ENCODE results near the gene CDYL2. TPM values are rescaled to one million over a fixed set of nuclear protein-coding genes. Genes with fewer than 3 reads are reported as not detected.

Gene CDYL2
- total RNA-seq, 1 experiment from 2014 or later = 8.2 TPM

DNA sequence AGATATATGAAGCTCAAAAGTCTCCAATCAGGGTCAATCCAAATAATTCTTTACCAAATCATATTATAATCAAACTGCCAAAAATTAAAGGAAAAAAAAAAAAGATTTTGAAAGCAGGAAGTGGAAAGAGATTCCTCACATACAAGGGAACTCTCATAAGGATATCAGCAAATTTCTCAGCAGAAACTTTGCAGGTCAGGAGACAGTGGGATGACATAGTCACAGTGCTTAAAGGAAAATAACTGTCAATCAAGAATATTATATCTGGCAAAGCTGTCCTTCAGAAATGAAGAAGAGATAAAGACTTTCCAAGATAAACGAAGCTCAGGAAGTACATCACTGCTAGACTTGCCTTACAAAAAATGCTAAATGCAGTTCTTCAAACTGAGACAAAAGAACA lies 40.0 kb upstream of the CDYL2 start:
- no peak overlapping the region for H3K27ac Mint-ChIP-seq
- no peaks in the 10 kb centered on the region for H3K4me1 Mint-ChIP-seq
- no peak overlapping the region for H3K4me3 Mint-ChIP-seq
- DNase-seq (ENCODE audit: low spot score) = no peak
- CTCF ChIA-PET = no interaction called here
- peaks cover 6% of the 10 kb centered on the region for H3K27me3 Mint-ChIP-seq (ENCODE audit: low read depth)
- no peak for ATAC-seq
- no peak for TF ChIP-seq HMGA2 (CRISPR knock-in tag; IDR thresholded peaks at IDR 0.05)
- TF ChIP-seq, protein P1, sequence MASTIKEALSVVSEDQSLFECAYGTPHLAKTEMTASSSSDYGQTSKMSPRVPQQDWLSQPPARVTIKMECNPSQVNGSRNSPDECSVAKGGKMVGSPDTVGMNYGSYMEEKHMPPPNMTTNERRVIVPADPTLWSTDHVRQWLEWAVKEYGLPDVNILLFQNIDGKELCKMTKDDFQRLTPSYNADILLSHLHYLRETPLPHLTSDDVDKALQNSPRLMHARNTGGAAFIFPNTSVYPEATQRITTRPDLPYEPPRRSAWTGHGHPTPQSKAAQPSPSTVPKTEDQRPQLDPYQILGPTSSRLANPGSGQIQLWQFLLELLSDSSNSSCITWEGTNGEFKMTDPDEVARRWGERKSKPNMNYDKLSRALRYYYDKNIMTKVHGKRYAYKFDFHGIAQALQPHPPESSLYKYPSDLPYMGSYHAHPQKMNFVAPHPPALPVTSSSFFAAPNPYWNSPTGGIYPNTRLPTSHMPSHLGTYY (CRISPR knock-in tag; IDR thresholded peaks at IDR 0.05) = no peak
- no peak for TF ChIP-seq ZNF671 (CRISPR knock-in tag; IDR thresholded peaks at IDR 0.05)
- TF ChIP-seq, protein P2, sequence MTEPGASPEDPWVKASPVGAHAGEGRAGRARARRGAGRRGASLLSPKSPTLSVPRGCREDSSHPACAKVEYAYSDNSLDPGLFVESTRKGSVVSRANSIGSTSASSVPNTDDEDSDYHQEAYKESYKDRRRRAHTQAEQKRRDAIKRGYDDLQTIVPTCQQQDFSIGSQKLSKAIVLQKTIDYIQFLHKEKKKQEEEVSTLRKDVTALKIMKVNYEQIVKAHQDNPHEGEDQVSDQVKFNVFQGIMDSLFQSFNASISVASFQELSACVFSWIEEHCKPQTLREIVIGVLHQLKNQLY (CRISPR knock-in tag; IDR thresholded peaks at IDR 0.05) = no peak
- peaks cover 12% of the 10 kb centered on the region for H3K36me3 Mint-ChIP-seq
- POLR2A ChIA-PET = interaction anchor here (0.7 kb wide), 1 partner anchor 238 kb away, joined by 4 read pairs; no protein-coding TSS in a partner anchor
- H3K9me3 Mint-ChIP-seq = peaks cover 49% of the 10 kb centered on the region

DNA sequence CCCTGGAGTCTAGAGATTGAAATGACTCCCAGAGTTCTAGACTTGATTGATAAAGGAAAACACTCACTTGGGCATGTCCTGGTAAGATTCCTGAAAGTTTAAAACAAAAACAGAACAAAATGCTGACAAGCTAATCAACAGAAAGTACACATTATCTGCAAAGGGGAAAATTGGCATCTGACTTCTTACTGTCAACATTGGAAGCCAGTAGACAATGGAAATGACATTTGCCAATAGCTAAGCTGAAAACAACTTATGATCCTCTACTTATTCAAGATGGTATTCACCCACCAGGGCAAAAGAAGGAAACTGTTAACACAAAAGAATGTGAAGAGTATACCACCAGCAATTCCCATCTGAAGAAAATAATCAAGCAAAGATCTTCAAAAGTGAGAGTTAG lies 36.8 kb upstream of the CDYL2 start:
- H3K9me3 Mint-ChIP-seq = peaks cover 52% of the 10 kb centered on the region
- H3K4me1 Mint-ChIP-seq = peaks cover 4% of the 10 kb centered on the region; the same call in 1 of the 2 replicates
- H3K27ac Mint-ChIP-seq = no peak overlapping the region
- ChIA-PET POLR2A (no interaction called here), CTCF (no interaction called here)
- TF ChIP-seq ZNF317 (CRISPR knock-in tag; IDR thresholded peaks at IDR 0.05; ENCODE audit: borderline replicate concordance, low read depth) (peak; percentile 76; the same call in 1 of the 2 replicates), JUN (CRISPR knock-in tag; IDR thresholded peaks at IDR 0.05) (no peak)
- H3K36me3 Mint-ChIP-seq = peaks cover 12% of the 10 kb centered on the region
- peaks cover 6% of the 10 kb centered on the region for H3K27me3 Mint-ChIP-seq (ENCODE audit: low read depth)
- ATAC-seq (no peak), DNase-seq (ENCODE audit: low spot score) (no peak)
- no peak overlapping the region for H3K4me3 Mint-ChIP-seq

DNA sequence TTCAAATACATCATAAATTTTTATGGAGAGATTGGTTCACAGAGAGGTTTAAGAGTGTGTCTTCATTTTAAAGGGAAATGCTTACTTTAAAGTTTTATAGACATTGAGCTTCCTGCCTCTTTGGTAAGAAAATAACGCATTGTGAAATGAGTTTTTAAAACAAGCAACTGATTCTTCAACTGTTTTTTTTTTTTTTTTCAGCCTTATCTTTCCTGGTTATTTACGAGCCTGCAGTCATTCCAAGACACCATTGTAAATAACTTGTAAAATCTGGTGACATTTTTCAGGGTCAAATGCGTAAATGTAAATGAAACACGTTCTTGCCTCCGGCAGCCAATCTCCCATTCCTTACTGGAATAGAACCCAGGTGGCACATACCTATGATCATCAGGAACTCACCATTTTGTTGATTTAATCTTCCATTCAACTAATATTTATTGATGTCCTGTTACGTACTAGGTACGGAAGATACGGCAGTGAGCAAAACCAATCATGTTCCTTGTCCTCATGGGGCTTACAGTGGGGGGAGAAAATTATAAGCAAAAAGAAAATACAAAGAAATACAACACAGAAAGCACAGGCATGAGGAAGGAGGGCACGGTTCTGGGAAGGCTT lies 33.2 kb upstream of the CDYL2 start:
- ATAC-seq (no peak), DNase-seq (ENCODE audit: low spot score) (no peak)
- ChIA-PET CTCF (interaction anchor here (0.8 kb wide), 1 partner anchor 34 kb away, joined by 4 read pairs; no protein-coding TSS in a partner anchor), POLR2A (no interaction called here)
- no peak overlapping the region; the same call in 1 of the 2 replicates for H3K27ac Mint-ChIP-seq
- peaks cover 4% of the 10 kb centered on the region; the same call in 1 of the 2 replicates for H3K4me1 Mint-ChIP-seq
- H3K36me3 Mint-ChIP-seq = no peaks in the 10 kb centered on the region
- H3K4me3 Mint-ChIP-seq = no peak overlapping the region
- peaks cover 27% of the 10 kb centered on the region for H3K9me3 Mint-ChIP-seq
- peaks cover 3% of the 10 kb centered on the region for H3K27me3 Mint-ChIP-seq (ENCODE audit: low read depth)
- TF ChIP-seq EMX1 (CRISPR knock-in tag; IDR thresholded peaks at IDR 0.05) (no peak), TEAD4 (CRISPR knock-in tag; IDR thresholded peaks at IDR 0.05) (no peak), TEAD1 (CRISPR knock-in tag; IDR thresholded peaks at IDR 0.05) (no peak)
- TF ChIP-seq, protein P3, sequence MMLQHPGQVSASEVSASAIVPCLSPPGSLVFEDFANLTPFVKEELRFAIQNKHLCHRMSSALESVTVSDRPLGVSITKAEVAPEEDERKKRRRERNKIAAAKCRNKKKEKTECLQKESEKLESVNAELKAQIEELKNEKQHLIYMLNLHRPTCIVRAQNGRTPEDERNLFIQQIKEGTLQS (CRISPR knock-in tag; conservative IDR thresholded peaks at IDR 0.05) = no peak
- TF ChIP-seq, protein P4, sequence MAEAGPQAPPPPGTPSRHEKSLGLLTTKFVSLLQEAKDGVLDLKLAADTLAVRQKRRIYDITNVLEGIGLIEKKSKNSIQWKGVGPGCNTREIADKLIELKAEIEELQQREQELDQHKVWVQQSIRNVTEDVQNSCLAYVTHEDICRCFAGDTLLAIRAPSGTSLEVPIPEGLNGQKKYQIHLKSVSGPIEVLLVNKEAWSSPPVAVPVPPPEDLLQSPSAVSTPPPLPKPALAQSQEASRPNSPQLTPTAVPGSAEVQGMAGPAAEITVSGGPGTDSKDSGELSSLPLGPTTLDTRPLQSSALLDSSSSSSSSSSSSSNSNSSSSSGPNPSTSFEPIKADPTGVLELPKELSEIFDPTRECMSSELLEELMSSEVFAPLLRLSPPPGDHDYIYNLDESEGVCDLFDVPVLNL (CRISPR knock-in tag; IDR thresholded peaks at IDR 0.05; ENCODE audit: borderline replicate concordance, low read depth) = no peak
- TF ChIP-seq, protein P5, sequence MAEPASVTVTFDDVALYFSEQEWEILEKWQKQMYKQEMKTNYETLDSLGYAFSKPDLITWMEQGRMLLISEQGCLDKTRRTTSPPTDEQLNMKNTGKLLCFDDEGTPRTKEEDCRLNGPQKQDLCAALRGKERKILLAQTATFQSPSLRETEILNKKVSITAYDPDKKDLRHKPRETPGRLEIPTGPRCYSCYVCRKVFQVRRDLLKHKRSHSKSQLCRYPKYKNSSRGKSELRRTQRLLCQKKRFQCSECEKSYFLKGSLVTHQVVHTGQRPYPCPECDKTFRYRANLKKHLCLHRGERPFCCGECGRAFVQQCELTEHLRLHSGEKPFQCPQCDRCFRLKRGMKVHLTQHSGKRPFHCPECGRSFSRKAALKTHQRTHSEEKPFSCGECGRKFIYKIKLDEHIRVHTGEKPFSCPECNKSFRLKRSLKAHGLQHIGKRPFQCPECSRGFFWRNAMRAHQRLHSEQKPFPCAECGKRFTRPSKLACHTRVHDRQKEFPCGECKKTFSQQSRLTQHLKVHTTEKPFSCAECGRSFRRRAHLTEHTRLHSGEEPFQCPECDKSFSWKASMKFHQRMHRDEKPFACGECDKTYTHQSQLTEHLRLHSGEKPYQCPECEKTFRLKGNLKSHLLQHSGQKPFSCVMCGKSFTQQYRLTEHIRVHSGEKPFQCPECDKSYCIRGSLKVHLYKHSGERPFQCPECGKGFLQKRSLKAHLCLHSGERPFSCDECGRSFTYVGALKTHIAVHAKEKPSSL (CRISPR knock-in tag; conservative IDR thresholded peaks at IDR 0.05) = no peak
- TF ChIP-seq, protein P6, sequence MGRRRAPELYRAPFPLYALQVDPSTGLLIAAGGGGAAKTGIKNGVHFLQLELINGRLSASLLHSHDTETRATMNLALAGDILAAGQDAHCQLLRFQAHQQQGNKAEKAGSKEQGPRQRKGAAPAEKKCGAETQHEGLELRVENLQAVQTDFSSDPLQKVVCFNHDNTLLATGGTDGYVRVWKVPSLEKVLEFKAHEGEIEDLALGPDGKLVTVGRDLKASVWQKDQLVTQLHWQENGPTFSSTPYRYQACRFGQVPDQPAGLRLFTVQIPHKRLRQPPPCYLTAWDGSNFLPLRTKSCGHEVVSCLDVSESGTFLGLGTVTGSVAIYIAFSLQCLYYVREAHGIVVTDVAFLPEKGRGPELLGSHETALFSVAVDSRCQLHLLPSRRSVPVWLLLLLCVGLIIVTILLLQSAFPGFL (CRISPR knock-in tag; IDR thresholded peaks at IDR 0.05; ENCODE audit: borderline replicate concordance) = no peak
- TF ChIP-seq, protein P7, sequence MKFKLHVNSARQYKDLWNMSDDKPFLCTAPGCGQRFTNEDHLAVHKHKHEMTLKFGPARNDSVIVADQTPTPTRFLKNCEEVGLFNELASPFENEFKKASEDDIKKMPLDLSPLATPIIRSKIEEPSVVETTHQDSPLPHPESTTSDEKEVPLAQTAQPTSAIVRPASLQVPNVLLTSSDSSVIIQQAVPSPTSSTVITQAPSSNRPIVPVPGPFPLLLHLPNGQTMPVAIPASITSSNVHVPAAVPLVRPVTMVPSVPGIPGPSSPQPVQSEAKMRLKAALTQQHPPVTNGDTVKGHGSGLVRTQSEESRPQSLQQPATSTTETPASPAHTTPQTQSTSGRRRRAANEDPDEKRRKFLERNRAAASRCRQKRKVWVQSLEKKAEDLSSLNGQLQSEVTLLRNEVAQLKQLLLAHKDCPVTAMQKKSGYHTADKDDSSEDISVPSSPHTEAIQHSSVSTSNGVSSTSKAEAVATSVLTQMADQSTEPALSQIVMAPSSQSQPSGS (CRISPR knock-in tag; IDR thresholded peaks at IDR 0.05; ENCODE audit: borderline replicate concordance, low read depth) = no peak
